ENCODE measurements around the gene TMEM134.

DNA sequence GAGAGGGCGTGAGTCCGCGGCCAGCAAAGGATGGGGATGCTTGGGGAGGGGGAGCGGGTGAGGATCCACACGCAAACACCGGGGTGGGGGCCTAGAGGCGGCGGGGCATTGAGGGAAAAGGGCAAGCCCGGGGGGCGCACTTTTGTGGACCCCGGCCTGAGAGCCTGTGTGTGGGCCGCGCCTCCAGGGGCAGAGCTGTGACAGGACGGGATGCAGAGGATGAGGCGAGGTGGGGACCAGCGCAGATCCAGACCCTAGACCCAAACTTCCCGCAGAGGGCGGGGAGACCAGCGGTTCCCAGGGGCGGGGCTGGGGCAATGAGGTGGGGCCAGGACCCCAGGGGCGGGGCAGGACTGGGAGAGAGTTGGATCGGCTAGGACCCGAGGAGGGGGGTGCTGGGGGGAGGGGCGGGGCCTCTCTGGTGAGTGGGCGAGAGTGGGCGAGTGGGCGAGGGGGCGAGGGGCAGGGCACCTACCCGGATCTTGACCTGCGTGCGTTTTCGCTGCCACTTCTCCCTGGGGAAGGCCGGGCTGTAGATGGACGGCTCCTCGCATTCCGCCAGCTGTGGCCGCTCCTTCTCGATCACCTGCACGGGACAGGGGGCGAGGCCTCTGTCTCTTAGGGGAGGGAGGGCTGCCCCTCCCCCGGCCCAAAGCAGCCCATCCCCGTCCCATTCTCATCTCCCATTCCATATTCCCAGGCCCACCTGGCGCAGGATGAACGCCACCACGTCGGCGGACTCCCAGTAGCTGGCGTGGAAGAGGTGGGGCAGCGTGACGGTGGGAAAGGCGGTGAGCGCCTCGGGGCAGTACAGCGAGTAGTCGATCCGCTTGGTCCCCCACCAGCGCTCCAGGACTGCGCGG is 25.6 kb upstream of the TMEM134 start:
- no peak for TF ChIP-seq POLR2A (IDR thresholded peaks at IDR 0.05)
- TF ChIP-seq, protein P1, sequence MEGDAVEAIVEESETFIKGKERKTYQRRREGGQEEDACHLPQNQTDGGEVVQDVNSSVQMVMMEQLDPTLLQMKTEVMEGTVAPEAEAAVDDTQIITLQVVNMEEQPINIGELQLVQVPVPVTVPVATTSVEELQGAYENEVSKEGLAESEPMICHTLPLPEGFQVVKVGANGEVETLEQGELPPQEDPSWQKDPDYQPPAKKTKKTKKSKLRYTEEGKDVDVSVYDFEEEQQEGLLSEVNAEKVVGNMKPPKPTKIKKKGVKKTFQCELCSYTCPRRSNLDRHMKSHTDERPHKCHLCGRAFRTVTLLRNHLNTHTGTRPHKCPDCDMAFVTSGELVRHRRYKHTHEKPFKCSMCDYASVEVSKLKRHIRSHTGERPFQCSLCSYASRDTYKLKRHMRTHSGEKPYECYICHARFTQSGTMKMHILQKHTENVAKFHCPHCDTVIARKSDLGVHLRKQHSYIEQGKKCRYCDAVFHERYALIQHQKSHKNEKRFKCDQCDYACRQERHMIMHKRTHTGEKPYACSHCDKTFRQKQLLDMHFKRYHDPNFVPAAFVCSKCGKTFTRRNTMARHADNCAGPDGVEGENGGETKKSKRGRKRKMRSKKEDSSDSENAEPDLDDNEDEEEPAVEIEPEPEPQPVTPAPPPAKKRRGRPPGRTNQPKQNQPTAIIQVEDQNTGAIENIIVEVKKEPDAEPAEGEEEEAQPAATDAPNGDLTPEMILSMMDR (IDR thresholded peaks at IDR 0.05): no peak
